Suprapubic skin (tissue), 4 donors: ENCODE data around the gene CDK9.

Experiments
- EP300 ChIP-seq: sonication (generic); formaldehyde crosslinking; IDR thresholded peaks from one replicate; pipeline ENCODE4 v1.6.1; 2017; ENCODE audit warnings: antibody characterized with exemption
- POLR2AphosphoS5 ChIP-seq, 3 donors: sonication (generic); formaldehyde crosslinking; IDR thresholded peaks; one replicate each; pipeline ENCODE4 v1.6.1; 2017; ENCODE audit warnings: antibody characterized with exemption in 3 of 3
- TF ChIP-seq, protein P1 (sequence below), 2 donors: fragments of 200-600 bp in 1 of 2; fragments of 450-650 bp in 1 of 2; sonication (generic) in 1 of 2; IDR thresholded peaks; one replicate each; pipeline ENCODE4 v1.5.1; 2016 to 2019; ENCODE audit warnings: antibody characterized with exemption in 2 of 2, mild to moderate bottlenecking in 1 of 2, moderate library complexity in 1 of 2

DNA sequence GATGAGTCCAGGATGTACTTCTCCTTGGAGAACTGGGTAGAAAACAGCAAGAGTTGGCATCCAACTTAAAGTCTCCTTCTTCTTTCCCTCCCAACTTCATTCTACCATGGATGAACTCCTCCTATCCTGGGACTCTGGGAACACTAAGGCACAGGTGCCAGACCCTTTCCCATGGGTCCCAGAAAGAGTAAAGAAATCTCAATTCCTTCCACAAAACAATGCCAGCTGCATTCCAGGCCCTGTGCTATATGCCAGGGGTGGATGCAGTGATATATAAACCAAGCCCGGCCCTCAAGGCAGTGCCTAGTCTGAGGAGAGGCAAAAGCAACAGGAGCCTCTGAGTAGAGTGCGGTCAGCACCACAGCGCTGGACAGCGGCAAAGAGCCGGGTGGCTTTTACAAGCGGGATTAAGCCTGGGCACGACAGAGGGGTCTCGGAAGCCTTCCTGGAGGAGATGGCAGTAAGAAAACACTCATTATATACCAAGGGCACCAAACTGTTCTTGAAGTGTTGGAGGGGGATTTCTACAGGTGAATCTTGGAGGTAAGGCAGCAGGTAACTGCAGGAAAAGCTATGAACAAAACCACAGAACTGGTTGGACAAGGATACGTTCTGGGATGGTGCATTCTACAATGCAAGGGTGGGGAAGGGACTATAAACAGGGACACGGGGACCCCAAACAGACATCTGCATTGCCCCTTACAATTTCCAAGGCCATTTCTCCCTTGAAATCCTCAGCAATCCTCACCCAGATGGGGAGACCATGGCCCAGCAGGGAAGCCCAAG lies 34.4 kb upstream of the CDK9 start:
- TF ChIP-seq, protein P1, sequence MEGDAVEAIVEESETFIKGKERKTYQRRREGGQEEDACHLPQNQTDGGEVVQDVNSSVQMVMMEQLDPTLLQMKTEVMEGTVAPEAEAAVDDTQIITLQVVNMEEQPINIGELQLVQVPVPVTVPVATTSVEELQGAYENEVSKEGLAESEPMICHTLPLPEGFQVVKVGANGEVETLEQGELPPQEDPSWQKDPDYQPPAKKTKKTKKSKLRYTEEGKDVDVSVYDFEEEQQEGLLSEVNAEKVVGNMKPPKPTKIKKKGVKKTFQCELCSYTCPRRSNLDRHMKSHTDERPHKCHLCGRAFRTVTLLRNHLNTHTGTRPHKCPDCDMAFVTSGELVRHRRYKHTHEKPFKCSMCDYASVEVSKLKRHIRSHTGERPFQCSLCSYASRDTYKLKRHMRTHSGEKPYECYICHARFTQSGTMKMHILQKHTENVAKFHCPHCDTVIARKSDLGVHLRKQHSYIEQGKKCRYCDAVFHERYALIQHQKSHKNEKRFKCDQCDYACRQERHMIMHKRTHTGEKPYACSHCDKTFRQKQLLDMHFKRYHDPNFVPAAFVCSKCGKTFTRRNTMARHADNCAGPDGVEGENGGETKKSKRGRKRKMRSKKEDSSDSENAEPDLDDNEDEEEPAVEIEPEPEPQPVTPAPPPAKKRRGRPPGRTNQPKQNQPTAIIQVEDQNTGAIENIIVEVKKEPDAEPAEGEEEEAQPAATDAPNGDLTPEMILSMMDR (IDR thresholded peaks at IDR 0.05): no peak
- no peak for TF ChIP-seq EP300
- no peak for TF ChIP-seq POLR2AphosphoS5 (IDR thresholded peaks at IDR 0.05)
